Skeletal muscle satellite cell (primary cell): ENCODE measurements around the gene ANG. TPM values are rescaled to one million over a fixed set of nuclear protein-coding genes. Genes with fewer than 3 reads are reported as not detected.
"Not testable (repeated sequence)": the region's sequence is repeated elsewhere in the genome, so short reads cannot be mapped to it uniquely, and the experiment has no call there.

Source experiments
- H3K27me3 ChIP-seq: 2 replicates; pipeline ENCODE4 v1.7.0; 2013; ENCODE audit warnings: low read length; ENCODE audit not compliant: control insufficient read depth, insufficient read depth
- H3K36me3 ChIP-seq: 2 replicates; pipeline ENCODE4 v1.7.0; 2013; ENCODE audit warnings: mild to moderate bottlenecking, control low read depth, low read length; ENCODE audit not compliant: insufficient read depth
- H3K4me1 ChIP-seq: 2 replicates; pipeline ENCODE4 v1.7.0; 2013; ENCODE audit warnings: low read length; ENCODE audit not compliant: control insufficient read depth, insufficient read depth
- H3K4me2 ChIP-seq: 2 replicates; pipeline ENCODE4 v1.7.0; 2013; ENCODE audit warnings: mild to moderate bottlenecking, low read length
- H3K4me3 ChIP-seq: 2 replicates; pipeline ENCODE4 v1.7.0; 2013; ENCODE audit warnings: low read length
- H3K9ac ChIP-seq: 2 replicates; pipeline ENCODE4 v1.7.0; 2013; ENCODE audit warnings: mild to moderate bottlenecking, low read depth, low read length, moderate library complexity
- H3K9me3 ChIP-seq: replicated peaks from 2 replicates; pipeline ENCODE4 v1.7.0; 2013; ENCODE audit warnings: mild to moderate bottlenecking, control low read depth, low read length
- small RNA-seq: library from RNA; depleted of rRNA; stranded (forward); fragments of <200 nt; gene quantifications from one replicate; pipeline ENCODE3, GENCODE V24; 2012

The ANG gene

GRCh38 chr14:20732979-20733635, 44.5 kb downstream of the ANG start:
- Histone ChIP-seq H3K9me3 (no peaks in the 10 kb centered on the region), H3K9ac (no peak overlapping the region), H3K36me3 (no peaks in the 10 kb centered on the region), H3K4me3 (no peak overlapping the region), H3K4me2 (no peak overlapping the region), H3K4me1 (no peaks in the 10 kb centered on the region), H3K27me3 (peaks cover 3% of the 10 kb centered on the region)

DNA sequence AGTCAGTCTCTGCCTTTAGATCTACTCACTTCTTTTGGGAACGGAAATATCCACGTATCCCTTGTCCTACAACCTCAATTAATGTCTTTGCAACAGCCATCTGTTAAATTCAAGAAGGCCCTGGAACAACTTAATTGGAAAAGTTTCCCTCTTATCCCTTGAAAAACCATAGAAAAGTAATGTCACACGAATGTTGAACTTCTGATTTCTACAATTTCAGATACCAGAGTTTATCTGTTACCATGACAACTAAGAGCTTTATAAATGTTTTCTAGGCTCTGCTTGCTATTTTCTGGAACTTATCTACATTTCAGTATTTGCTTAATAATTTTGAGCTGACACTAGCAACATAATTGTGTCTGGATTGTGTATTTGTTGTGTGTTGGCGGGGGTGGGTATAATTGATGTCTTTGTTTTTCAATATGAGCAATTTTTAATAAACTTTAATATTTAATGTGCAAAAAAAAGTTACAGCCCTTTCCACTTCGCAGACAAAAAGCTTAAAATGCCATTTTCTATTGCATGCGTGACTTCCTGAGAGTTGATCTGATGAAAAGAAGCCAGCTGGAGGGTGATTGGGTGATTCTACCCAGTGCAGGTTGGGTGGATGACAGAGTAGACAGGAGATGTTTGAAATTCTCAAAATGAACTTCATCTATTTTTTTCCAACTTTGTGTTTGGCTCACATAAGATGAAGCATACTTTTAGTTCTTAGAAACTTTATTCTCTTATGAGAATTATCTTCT, 45.3 kb downstream of the ANG start:
- H3K4me2 ChIP-seq: no peak overlapping the region
- no peak overlapping the region for H3K9ac ChIP-seq
- H3K27me3 ChIP-seq: no peaks in the 10 kb centered on the region
- H3K9me3 ChIP-seq: no peaks in the 10 kb centered on the region
- no peaks in the 10 kb centered on the region for H3K36me3 ChIP-seq
- no peak overlapping the region for H3K4me3 ChIP-seq
- no peaks in the 10 kb centered on the region for H3K4me1 ChIP-seq

GRCh38 chr14:20734430-20734806, 45.9 kb downstream of the ANG start:
- H3K4me2 ChIP-seq: no peak overlapping the region
- H3K36me3 ChIP-seq: no peaks in the 10 kb centered on the region
- no peak overlapping the region for H3K9ac ChIP-seq
- no peaks in the 10 kb centered on the region for H3K27me3 ChIP-seq
- no peaks in the 10 kb centered on the region for H3K9me3 ChIP-seq
- H3K4me1 ChIP-seq: no peaks in the 10 kb centered on the region
- H3K4me3 ChIP-seq: no peak overlapping the region

DNA sequence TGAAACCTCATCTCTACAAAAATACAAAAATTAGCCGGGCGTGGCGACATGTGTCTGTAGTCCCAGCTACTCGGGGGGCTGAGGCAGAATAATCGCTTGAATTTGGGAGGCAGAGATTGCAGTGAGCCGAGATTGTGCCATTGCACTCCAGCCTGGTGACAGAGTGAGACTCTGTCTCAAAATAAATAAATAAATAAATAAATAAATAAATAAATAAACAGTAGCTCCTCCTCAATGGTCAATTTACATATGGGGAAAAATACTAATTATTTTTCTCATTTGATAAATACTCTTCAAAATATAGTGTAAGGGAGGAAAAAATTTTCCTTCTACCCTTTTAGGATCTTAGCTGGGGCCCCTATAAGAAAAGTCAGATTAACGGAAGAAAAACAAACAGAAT, 49.7 kb downstream of the ANG start:
- H3K36me3 ChIP-seq, H3K4me3 ChIP-seq, H3K9me3 ChIP-seq, H3K4me2 ChIP-seq, H3K9ac ChIP-seq, H3K27me3 ChIP-seq, H3K4me1 ChIP-seq: not testable (repeated sequence)

DNA sequence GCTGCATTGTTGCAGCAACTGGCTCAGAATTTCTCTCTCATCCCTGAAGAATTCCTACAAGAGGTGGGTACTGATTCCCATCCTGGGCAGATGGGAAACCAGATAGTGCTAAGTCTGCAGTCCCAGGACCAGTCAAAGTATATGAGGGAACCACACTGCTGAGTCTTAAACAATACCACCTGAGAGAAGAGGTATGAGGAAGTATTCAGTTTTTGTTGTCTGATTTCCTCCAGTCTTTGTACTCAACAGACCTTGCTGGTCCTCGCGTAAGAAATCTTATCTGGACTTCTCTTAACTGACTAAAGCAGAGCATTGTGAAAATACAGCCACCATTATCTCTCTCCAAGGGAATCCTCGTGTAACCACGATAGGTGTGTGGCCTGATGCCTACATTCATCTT, 53.6 kb downstream of the ANG start:
- H3K36me3 ChIP-seq: no peaks in the 10 kb centered on the region
- no peak overlapping the region for H3K4me3 ChIP-seq
- no peak overlapping the region for H3K4me2 ChIP-seq
- no peaks in the 10 kb centered on the region for H3K9me3 ChIP-seq
- no peaks in the 10 kb centered on the region for H3K4me1 ChIP-seq
- H3K27me3 ChIP-seq: no peaks in the 10 kb centered on the region
- no peak overlapping the region for H3K9ac ChIP-seq

- Histone ChIP-seq H3K27me3 (no peaks in the 10 kb centered on the region), H3K4me3 (no peak overlapping the region), H3K4me1 (no peaks in the 10 kb centered on the region), H3K4me2 (no peak overlapping the region), H3K9me3 (no peaks in the 10 kb centered on the region), H3K36me3 (no peaks in the 10 kb centered on the region), H3K9ac (no peak overlapping the region)
These were observed 55.0 kb downstream of the ANG start for GRCh38 chr14:20743556-20743955.

Small RNA genes lying within 50 kb of the gene (small RNA-seq; reads per million reads assigned to genes)
- not detected for gene RF00019
